ENCODE results near the gene MCF2. TPM values are rescaled to one million over a fixed set of nuclear protein-coding genes. Genes with fewer than 3 reads are reported as not detected.
"Not testable (repeated sequence)": the region's sequence is repeated elsewhere in the genome, so short reads cannot be mapped to it uniquely, and the experiment has no call there.

The MCF2 gene
- total and polyA plus RNA-seq, 2 donors (not counting 1 experiment from before 2014, with no cell fraction given) = under 0.01 to 0.05 TPM

- peak in 1 of 2 donors; percentile 19 for DNase-seq (ENCODE audit: low read depth in 2 of 2)
- Histone ChIP-seq H3K4me3 (replicated peaks in 1 of 4; ENCODE audit: control extremely low read depth in 1 of 4, insufficient read depth in 1 of 4, low read depth in 3 of 4, low read length in 4 of 4) (peak overlapping the region in 2 of 4 experiments; percentile 28 to 46), H3K4me2 (ENCODE audit: extremely low read depth, insufficient read depth, low read length) (peak overlapping the region; percentile 15), H3K27ac (ENCODE audit: insufficient read depth, low read length) (no peak overlapping the region), H3K4me1 (ENCODE audit: control insufficient read depth, extremely low read depth, insufficient read depth, low read length) (no peaks in the 10 kb centered on the region), H2AFZ (ENCODE audit: low read length) (no peak overlapping the region), H3K9ac (ENCODE audit: insufficient read depth, low read length) (no peak overlapping the region), H3K36me3 (ENCODE audit: control insufficient read depth, insufficient read depth, low read length) (no peaks in the 10 kb centered on the region), H3K27me3 (ENCODE audit: control insufficient read depth, insufficient read depth, low read length) (peaks cover 5% of the 10 kb centered on the region), H4K20me1 (ENCODE audit: control insufficient read depth, extremely low read depth, insufficient read depth, low read length) (no peaks in the 10 kb centered on the region), H3K79me2 (ENCODE audit: control insufficient read depth, insufficient read depth, low read length) (no peaks in the 10 kb centered on the region), H3K9me3 (ENCODE audit: control insufficient read depth, insufficient read depth, low read depth, low read length) (no peaks in the 10 kb centered on the region)
- no peak for TF ChIP-seq EZH2 (IDR thresholded peaks at IDR 0.05; ENCODE audit: low read length, missing control alignments)
- TF ChIP-seq, protein P1, sequence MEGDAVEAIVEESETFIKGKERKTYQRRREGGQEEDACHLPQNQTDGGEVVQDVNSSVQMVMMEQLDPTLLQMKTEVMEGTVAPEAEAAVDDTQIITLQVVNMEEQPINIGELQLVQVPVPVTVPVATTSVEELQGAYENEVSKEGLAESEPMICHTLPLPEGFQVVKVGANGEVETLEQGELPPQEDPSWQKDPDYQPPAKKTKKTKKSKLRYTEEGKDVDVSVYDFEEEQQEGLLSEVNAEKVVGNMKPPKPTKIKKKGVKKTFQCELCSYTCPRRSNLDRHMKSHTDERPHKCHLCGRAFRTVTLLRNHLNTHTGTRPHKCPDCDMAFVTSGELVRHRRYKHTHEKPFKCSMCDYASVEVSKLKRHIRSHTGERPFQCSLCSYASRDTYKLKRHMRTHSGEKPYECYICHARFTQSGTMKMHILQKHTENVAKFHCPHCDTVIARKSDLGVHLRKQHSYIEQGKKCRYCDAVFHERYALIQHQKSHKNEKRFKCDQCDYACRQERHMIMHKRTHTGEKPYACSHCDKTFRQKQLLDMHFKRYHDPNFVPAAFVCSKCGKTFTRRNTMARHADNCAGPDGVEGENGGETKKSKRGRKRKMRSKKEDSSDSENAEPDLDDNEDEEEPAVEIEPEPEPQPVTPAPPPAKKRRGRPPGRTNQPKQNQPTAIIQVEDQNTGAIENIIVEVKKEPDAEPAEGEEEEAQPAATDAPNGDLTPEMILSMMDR (conservative IDR thresholded peaks at IDR 0.05 in 1 of 2, IDR thresholded peaks at IDR 0.05 in 1 of 2; ENCODE audit: low read depth in 1 of 2, low read length in 2 of 2) = no peak
Measured at GRCh38 chrX:139691493-139691842, 16.5 kb downstream of the MCF2 start.

DNA sequence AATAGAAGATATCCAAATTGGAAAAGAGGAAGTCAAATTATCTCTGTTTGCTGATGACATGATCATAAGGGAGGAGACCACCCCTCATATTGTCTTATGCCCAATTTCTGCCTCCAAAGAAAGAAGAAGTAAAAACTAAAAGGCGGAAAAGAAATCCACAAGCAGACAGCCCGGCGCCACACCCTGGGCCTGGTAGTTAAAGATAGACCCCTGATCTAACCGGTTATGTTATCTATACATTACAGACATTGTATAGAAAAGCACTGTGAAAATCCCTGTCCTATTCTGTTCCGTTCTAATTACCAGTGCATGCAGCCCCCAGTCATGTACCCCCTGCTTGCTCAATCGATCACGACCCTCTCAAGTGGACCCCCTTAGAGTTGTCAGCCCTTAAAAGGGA is 22.8 kb downstream of the MCF2 start:
- not testable (repeated sequence) for H3K27ac ChIP-seq (ENCODE audit: insufficient read depth, low read length); H3K36me3 ChIP-seq (ENCODE audit: control insufficient read depth, insufficient read depth, low read length); H3K4me2 ChIP-seq (ENCODE audit: extremely low read depth, insufficient read depth, low read length); H2AFZ ChIP-seq (ENCODE audit: low read length); H3K79me2 ChIP-seq (ENCODE audit: control insufficient read depth, insufficient read depth, low read length); H3K9me3 ChIP-seq (ENCODE audit: control insufficient read depth, insufficient read depth, low read depth, low read length); H4K20me1 ChIP-seq (ENCODE audit: control insufficient read depth, extremely low read depth, insufficient read depth, low read length); H3K4me3 ChIP-seq (replicated peaks in 1 of 4; ENCODE audit: control extremely low read depth in 1 of 4, insufficient read depth in 1 of 4, low read depth in 3 of 4, low read length in 4 of 4); H3K4me1 ChIP-seq (ENCODE audit: control insufficient read depth, extremely low read depth, insufficient read depth, low read length); H3K27me3 ChIP-seq (ENCODE audit: control insufficient read depth, insufficient read depth, low read length); H3K9ac ChIP-seq (ENCODE audit: insufficient read depth, low read length); DNase-seq (ENCODE audit: low read depth in 2 of 2)

DNA sequence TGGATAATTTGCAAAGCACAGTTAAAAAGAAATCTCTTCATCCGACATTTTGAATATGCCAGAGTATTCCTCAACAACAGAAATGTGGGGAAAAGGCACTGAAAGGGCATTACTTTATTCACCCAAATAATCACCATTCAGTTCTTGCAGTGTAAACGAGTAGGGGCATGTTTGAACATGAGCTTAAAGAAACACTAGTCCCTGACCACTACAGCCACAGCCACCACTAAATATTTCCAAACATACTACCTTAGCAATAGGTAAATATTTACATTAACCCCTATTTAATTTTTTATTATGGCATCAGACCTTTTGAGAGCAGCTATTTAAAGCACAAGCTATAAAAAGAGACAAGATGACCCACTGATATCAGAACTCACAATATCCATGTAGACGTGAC is 27.6 kb downstream of the MCF2 start:
- H3K36me3 ChIP-seq (ENCODE audit: control insufficient read depth, insufficient read depth, low read length) = no peaks in the 10 kb centered on the region
- H3K4me3 ChIP-seq (replicated peaks in 1 of 4; ENCODE audit: control extremely low read depth in 1 of 4, insufficient read depth in 1 of 4, low read depth in 3 of 4, low read length in 4 of 4) = no peak overlapping the region
- H3K9ac ChIP-seq (ENCODE audit: insufficient read depth, low read length) = no peak overlapping the region
- H3K9me3 ChIP-seq (ENCODE audit: control insufficient read depth, insufficient read depth, low read depth, low read length) = no peaks in the 10 kb centered on the region
- DNase-seq (ENCODE audit: low read depth in 2 of 2) = no peak
- H3K79me2 ChIP-seq (ENCODE audit: control insufficient read depth, insufficient read depth, low read length) = no peaks in the 10 kb centered on the region
- no peak for TF ChIP-seq EZH2 (IDR thresholded peaks at IDR 0.05; ENCODE audit: low read length, missing control alignments)
- TF ChIP-seq, protein P1 (conservative IDR thresholded peaks at IDR 0.05 in 1 of 2, IDR thresholded peaks at IDR 0.05 in 1 of 2; ENCODE audit: low read depth in 1 of 2, low read length in 2 of 2) = no peak
- no peak overlapping the region for H2AFZ ChIP-seq (ENCODE audit: low read length)
- H3K4me1 ChIP-seq (ENCODE audit: control insufficient read depth, extremely low read depth, insufficient read depth, low read length) = no peaks in the 10 kb centered on the region
- no peak overlapping the region for H3K27ac ChIP-seq (ENCODE audit: insufficient read depth, low read length)
- no peaks in the 10 kb centered on the region for H3K27me3 ChIP-seq (ENCODE audit: control insufficient read depth, insufficient read depth, low read length)
- no peak overlapping the region for H3K4me2 ChIP-seq (ENCODE audit: extremely low read depth, insufficient read depth, low read length)
- no peaks in the 10 kb centered on the region for H4K20me1 ChIP-seq (ENCODE audit: control insufficient read depth, extremely low read depth, insufficient read depth, low read length)
